ENCODE results near the gene PRPF40B. TPM values are rescaled to one million over a fixed set of nuclear protein-coding genes. Genes with fewer than 3 reads are reported as not detected.

PRPF40B gene
- total and polyA plus RNA-seq, 2 of the 13 experiments (the other 11 are each of a cell fraction or from before 2014, with no cell fraction given): 5.0 to 7.8 TPM

GRCh38 chr12:49623142-49623904 is at the start of gene PRPF40B (continued):
- TF ChIP-seq MLXIP (CRISPR knock-in tag; IDR thresholded peaks at IDR 0.05; ENCODE audit: borderline replicate concordance) (no peak; the same call in 1 of the 2 replicates), NFYB (CRISPR knock-in tag; IDR thresholded peaks at IDR 0.05) (peak; percentile 84), ZNF605 (CRISPR knock-in tag; IDR thresholded peaks at IDR 0.05) (no peak), MED1 (CRISPR knock-in tag; IDR thresholded peaks at IDR 0.05) (no peak), JUND (CRISPR knock-in tag; IDR thresholded peaks at IDR 0.05) (no peak), ZNF546 (CRISPR knock-in tag; conservative IDR thresholded peaks at IDR 0.05) (no peak), ZNF407 (CRISPR knock-in tag; IDR thresholded peaks at IDR 0.05; ENCODE audit: not compliant biosample characterization) (no peak), NFE2 (CRISPR knock-in tag; IDR thresholded peaks at IDR 0.05) (no peak), ZNF598 (CRISPR knock-in tag; IDR thresholded peaks at IDR 0.05; ENCODE audit: borderline replicate concordance) (no peak), MLX (CRISPR knock-in tag; IDR thresholded peaks at IDR 0.05) (peak; percentile 11; the same call in 1 of the 2 replicates), RFX1 (IDR thresholded peaks at IDR 0.05) (no peak), ZNF512 (CRISPR knock-in tag; IDR thresholded peaks at IDR 0.05) (no peak), ZNF615 (CRISPR knock-in tag; IDR thresholded peaks at IDR 0.05; ENCODE audit: borderline replicate concordance) (no peak), PITX1 (CRISPR knock-in tag; IDR thresholded peaks at IDR 0.05) (no peak), TAF1 (CRISPR knock-in tag; IDR thresholded peaks at IDR 0.05) (peak; percentile 68), JARID2 (CRISPR knock-in tag; IDR thresholded peaks at IDR 0.05; ENCODE audit: insufficient replicate concordance) (no peak)

All from HepG2 (cell line).